Measurements from ENCODE around the gene PTGES3L. TPM values are rescaled to one million over a fixed set of nuclear protein-coding genes. Genes with fewer than 3 reads are reported as not detected.

The PTGES3L gene
- total and polyA plus RNA-seq, 2 of the 13 experiments (the other 11 are each of a cell fraction or from before 2014, with no cell fraction given): 1.2 to 2.9 TPM

DNA sequence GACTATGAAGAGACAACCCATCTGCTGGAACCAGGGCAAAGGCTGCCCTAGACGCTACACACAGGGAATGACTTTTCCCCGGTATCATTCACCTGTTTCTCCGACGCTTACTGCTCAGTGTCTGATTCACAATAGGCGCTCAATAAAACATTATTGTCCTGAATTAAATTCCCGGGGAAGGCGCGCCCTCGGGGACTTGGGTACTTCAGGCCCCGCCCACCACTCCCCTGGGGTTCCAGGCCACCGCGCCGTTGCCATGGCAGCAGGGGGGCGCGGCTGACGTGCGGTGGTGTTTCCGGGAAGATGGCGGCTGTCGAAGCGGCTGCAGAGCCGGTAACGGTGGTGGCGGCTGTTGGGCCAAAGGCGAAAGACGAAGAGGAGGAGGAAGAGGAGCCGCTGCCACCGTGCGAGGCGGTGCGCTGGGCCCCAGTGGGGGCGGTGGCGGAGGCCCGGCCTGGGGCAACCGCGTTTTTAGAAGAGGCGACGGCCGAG lies 440 bp upstream of the PTGES3L start, which contains the start of gene RUNDC1 (continued):
- no peak for TF ChIP-seq HMGA1 (CRISPR knock-in tag; conservative IDR thresholded peaks at IDR 0.05)
- no peak for TF ChIP-seq CBX2 (IDR thresholded peaks at IDR 0.05; ENCODE audit: low read depth, low read length)
- TF ChIP-seq CBX2 (CRISPR knock-in tag; IDR thresholded peaks at IDR 0.05; ENCODE audit: low read depth): no peak
- TF ChIP-seq, protein P1, sequence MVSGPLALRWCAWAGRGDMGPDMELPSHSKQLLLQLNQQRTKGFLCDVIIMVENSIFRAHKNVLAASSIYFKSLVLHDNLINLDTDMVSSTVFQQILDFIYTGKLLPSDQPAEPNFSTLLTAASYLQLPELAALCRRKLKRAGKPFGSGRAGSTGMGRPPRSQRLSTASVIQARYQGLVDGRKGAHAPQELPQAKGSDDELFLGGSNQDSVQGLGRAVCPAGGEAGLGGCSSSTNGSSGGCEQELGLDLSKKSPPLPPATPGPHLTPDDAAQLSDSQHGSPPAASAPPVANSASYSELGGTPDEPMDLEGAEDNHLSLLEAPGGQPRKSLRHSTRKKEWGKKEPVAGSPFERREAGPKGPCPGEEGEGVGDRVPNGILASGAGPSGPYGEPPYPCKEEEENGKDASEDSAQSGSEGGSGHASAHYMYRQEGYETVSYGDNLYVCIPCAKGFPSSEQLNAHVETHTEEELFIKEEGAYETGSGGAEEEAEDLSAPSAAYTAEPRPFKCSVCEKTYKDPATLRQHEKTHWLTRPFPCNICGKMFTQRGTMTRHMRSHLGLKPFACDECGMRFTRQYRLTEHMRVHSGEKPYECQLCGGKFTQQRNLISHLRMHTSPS (CRISPR knock-in tag; IDR thresholded peaks at IDR 0.05; ENCODE audit: low read depth): no peak
- no peak; the same call in 1 of the 2 replicates for TF ChIP-seq KLF15 (CRISPR knock-in tag; IDR thresholded peaks at IDR 0.05; ENCODE audit: borderline replicate concordance)
- TF ChIP-seq SOX6 (IDR thresholded peaks at IDR 0.05): no peak
- no peak; the same call in 1 of the 2 replicates for TF ChIP-seq SOX6 (CRISPR knock-in tag; IDR thresholded peaks at IDR 0.05)
- TF ChIP-seq ZNF317 (CRISPR knock-in tag; IDR thresholded peaks at IDR 0.05): no peak
- TF ChIP-seq FOXJ3 (CRISPR knock-in tag; IDR thresholded peaks at IDR 0.05; ENCODE audit: borderline replicate concordance): peak; percentile 16; the same call in 1 of the 2 replicates
- TF ChIP-seq ELF3 (CRISPR knock-in tag; IDR thresholded peaks at IDR 0.05): peak; percentile 98
- TF ChIP-seq ZBTB49 (CRISPR knock-in tag; IDR thresholded peaks at IDR 0.05; ENCODE audit: borderline replicate concordance): no peak; the same call in 1 of the 2 replicates
- TF ChIP-seq ZBTB7A (CRISPR knock-in tag; IDR thresholded peaks at IDR 0.05): no peak
- TF ChIP-seq RAD51 (IDR thresholded peaks at IDR 0.05; ENCODE audit: borderline replicate concordance): no peak
- TF ChIP-seq RXRA (CRISPR knock-in tag; IDR thresholded peaks at IDR 0.05): peak; percentile 52
- TF ChIP-seq RARA (CRISPR knock-in tag; IDR thresholded peaks at IDR 0.05): 0 out of 2 replicates have a peak, but pooled peaks have one; percentile 1
- no peak for TF ChIP-seq ZBTB43 (CRISPR knock-in tag; conservative IDR thresholded peaks at IDR 0.05)
- no peak for TF ChIP-seq GZF1 (CRISPR knock-in tag; IDR thresholded peaks at IDR 0.05)
- TF ChIP-seq, protein P2, sequence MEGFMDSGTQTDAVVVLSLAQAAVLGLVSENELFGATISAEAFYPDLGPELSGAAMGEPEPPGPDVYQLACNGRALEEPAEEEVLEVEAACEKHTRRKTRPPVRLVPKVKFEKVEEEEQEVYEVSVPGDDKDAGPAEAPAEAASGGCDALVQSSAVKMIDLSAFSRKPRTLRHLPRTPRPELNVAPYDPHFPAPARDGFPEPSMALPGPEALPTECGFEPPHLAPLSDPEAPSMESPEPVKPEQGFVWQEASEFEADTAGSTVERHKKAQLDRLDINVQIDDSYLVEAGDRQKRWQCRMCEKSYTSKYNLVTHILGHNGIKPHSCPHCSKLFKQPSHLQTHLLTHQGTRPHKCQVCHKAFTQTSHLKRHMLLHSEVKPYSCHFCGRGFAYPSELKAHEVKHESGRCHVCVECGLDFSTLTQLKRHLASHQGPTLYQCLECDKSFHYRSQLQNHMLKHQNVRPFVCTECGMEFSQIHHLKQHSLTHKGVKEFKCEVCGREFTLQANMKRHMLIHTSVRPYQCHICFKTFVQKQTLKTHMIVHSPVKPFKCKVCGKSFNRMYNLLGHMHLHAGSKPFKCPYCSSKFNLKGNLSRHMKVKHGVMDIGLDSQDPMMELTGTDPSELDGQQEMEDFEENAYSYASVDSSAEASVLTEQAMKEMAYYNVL (CRISPR knock-in tag; IDR thresholded peaks at IDR 0.05; ENCODE audit: borderline replicate concordance): no peak
- TF ChIP-seq SATB2 (CRISPR knock-in tag; IDR thresholded peaks at IDR 0.05): no peak
- peak; percentile 9 for TF ChIP-seq XRCC5 (optimal IDR thresholded peaks at IDR 0.05; ENCODE audit: low read length)
- TF ChIP-seq ZNF256 (CRISPR knock-in tag; conservative IDR thresholded peaks at IDR 0.05): no peak
- no peak for TF ChIP-seq ZNF441 (CRISPR knock-in tag; IDR thresholded peaks at IDR 0.05; ENCODE audit: borderline replicate concordance)
- peak; percentile 79 for TF ChIP-seq ZNF605 (CRISPR knock-in tag; IDR thresholded peaks at IDR 0.05)
- no peak for TF ChIP-seq CAMTA2 (CRISPR knock-in tag; IDR thresholded peaks at IDR 0.05; ENCODE audit: borderline replicate concordance)

Measured in HepG2 (cell line).